Fibroblast of peridontal ligament (primary cell): ENCODE data around the gene OR4D1.
A peak's percentile ranks its signal among the peaks of the same experiment; 100 is the strongest.

Experiments
- DNase-seq: peaks from one replicate; pipeline ENCODE4 v3.0.0-alpha.2; 2010; ENCODE audit errors: extremely low read depth

The OR4D1 gene

GRCh38 chr17:58153671-58154070 is 5.5 kb downstream of the OR4D1 start:
- DNase-seq = no peak

GRCh38 chr17:58156839-58157803 is 8.9 kb downstream of the OR4D1 start:
- DNase-seq = no peak

- DNase-seq = no peak
These were observed 10.0 kb downstream of the OR4D1 start for GRCh38 chr17:58158181-58158580.

- no peak for DNase-seq
These were observed 13.4 kb downstream of the OR4D1 start for GRCh38 chr17:58161566-58161965.

GRCh38 chr17:58165981-58166380 is 17.8 kb downstream of the OR4D1 start:
- no peak for DNase-seq

DNA sequence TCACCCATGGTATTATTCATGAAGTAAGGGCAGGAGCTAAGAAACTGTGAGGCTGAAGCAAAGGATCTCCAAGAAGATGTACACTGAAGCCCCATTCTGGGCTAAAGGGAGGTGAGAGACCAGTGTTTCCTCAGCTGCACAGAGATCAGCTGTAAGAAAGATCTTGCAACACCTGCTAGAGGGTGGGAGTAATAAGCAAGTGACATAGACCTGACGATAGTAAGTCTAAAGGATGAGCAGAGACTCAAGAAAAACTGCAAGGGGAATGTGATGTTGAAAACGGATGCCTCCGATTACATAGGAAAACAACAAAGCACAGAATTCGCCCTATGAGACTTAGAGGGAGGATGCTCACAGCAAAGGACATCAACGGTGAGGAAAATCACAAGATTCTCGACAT is 18.5 kb downstream of the OR4D1 start, which contains the start of gene OR4D2:
Gene OR4D2, plus strand, starts transcription at position 301 of the 400 bp plus-strand sequence. CDS start 2,674 bp downstream, outside the sequence.
- no peak for DNase-seq

- no peak for DNase-seq
These were observed 22.4 kb downstream of the OR4D1 start for GRCh38 chr17:58170622-58171021.

DNA sequence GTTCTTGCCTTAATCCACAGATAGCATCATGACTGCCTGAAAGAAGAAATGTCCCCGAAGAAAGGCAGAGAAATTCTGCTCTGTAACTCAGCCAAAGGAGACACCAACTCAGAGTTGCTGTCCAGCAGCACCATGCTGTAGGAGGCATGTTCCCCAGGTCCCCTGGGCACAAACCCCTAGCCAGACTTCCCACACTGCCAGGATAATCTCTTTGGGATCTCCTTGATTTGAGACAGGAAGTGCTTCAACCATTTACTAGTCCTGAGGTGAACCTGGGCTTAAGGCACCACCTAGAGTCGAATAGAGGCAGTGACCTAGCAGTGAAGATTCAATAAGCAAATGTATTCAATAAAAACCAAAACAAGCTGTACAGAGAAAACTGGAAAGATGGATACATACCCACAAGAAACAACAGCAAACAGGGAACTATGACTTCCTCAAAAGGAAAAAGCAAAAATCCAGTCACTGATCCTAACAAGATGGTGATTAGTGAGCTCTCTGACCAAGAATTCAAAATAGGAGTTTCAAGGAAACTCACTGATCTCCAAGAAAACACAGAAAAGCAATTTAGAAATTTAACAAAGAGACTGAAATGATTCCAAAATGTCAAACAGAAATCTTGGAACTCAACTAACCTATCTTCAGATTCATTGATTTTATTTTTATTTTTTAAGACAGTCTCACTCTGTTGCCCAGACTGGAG is 24.3 kb downstream of the OR4D1 start:
- peak; percentile 14 for DNase-seq

DNA sequence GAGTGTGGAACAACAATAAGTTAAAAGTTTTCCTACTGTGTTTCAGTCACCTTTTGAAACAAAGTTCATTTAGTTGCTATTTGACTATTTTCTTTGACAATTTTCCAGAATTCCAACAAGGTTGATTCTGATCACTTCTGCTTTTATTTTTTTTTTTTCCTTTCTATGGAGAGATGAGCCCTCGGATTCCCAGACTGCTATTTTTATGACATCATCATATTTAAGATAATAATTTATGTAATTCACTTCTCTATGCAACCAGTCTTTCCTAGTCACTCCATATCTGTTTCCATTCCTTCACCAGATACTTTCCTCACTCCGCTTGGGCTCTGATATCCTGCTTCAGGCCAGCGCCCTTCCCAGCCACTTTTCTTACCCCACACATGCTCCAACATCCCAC is 26.7 kb downstream of the OR4D1 start:
- DNase-seq = no peak

DNA sequence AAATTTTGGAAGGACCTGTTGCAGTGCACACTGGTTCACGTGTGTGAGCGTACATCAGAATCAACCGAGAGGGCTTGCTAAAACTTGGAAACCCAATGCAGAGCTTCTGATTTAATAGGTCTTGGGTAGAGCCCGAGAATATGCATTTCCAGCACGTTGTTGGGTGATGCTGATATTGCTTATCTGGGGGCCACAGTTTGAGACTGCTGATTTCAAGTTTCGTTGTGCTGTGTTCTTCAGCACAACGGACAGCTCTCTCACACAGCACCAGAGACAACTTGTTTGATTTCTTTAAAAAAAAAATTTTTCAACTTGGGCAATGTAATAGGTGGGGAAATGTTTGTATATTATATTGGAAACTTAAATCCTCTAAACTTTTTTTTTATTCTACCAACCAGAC is 28.0 kb downstream of the OR4D1 start:
- DNase-seq = peak; percentile 13

- DNase-seq = no peak
These were observed 33.6 kb downstream of the OR4D1 start for GRCh38 chr17:58181796-58182195.

- DNase-seq = no peak
These were observed 35.3 kb downstream of the OR4D1 start for GRCh38 chr17:58183514-58183913.

GRCh38 chr17:58184308-58184985 is 36.3 kb downstream of the OR4D1 start:
- peak; percentile 44 for DNase-seq

GRCh38 chr17:58184986-58185761 is 37.0 kb downstream of the OR4D1 start:
- no peak for DNase-seq

GRCh38 chr17:58186591-58186990 is 38.4 kb downstream of the OR4D1 start:
- DNase-seq = no peak

DNA sequence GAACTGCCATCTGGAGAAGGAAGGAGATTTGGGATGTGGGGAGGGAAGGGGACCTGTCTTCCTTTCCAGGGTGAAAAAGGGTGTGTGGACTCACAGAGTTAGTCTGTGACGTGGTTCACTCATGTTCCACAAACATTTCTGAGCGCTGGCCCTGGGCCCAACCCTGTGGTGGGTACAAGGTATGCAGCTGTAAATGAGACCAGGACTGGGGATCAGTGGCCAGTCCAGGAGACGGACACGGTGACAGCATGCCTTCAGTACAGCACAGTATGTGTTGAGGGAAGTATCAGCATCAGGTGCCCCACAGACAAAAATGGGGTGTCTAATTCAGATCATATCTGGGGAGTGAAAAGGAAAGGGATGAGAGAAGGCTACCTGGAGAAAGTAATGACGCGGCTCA is 38.9 kb downstream of the OR4D1 start:
- no peak for DNase-seq

GRCh38 chr17:58187675-58188074 is 39.5 kb downstream of the OR4D1 start:
- no peak for DNase-seq

DNA sequence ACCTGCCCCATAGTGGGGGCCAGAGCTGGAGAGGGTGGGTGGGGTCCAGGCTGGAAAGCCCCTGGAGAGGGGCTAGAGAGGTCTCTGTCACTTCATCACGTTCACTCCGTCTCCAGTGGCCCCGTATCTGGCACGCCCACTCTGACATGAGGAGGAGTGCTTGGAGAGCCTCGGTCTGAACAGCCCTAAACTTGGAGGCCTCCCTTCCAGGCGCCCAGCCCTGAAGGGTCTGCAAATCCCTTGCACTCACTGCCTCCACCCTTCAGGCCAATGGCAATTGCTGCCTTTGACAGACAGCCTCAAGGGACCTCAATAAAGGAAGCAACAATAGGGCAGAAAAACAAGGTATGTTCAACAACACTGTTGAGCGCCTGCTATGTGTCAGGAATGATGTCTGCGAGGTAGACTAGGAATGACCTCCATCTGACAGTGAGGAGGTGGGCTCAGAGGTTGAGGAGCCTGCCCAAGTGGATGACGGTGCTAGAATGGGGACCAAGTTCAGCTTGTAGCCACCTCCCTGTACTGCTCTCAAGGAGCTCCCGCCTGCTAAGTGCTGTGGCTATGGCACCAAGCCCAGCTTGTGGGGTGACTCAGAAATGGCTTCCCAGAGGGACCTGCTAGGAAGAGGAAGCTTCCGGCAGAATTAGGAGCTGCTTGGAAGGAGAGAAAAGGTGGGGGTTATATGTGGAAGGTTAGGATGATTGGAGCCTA is 41.4 kb downstream of the OR4D1 start:
- DNase-seq = peak; percentile 85

DNA sequence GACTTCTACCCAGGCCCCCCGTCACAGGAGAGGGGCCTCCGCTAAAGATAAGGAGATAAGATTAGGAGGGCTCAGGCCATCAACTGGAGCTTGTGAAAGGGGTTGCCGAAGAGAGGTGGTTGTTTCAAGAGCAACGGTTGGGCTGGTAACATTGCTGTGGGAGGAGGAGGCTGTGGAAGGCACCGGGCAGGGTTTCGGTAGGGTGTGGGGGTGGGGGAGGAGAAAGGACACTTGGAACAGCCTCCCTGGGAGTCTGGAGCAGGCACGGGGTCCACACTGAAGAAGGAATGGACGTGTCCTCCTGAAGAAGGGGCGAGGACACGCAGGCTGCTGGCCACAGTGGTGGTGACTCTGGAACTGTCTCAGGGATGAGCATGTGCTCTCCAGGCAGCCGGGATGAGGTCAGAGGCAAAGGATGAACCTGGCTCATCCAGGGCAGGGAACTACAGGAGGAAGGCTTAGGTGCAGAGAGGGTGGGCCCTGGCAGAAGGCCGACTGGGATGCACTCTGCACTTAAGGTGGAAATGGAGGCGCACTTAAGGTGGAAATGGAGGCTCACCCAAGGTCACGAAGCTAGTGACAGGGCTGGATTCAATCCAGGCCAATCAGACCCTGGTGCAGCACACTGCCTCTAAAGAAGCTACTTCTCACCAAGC is 43.2 kb downstream of the OR4D1 start:
- DNase-seq = no peak

DNA sequence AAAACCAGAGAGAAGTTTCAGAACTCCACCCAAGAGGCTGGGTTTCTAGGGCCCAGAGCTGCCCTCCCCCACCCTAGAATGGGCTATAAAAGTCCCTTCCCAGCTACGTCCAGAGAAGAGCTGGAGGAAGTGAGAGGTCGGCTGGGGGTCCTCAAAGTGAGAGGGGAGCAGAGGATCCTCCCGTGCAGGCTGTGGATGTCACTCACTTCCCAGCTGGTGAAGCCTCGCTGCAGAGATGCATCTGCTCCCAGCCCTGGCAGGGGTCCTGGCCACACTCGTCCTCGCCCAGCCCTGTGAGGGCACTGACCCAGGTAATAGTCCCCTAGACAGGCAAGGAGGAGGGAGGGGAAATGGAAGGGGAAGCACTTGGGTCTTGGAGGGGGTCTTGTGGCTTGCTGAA is 44.4 kb downstream of the OR4D1 start, which contains the start of gene EPX:
Gene EPX, plus strand, starts transcription at position 115 of the 400 bp plus-strand sequence. Its CDS starts 121 bp downstream, at position 236.
- DNase-seq = no peak
